Natural killer cell (primary cell): ENCODE results near the gene IL36B. TPM values are rescaled to one million over a fixed set of nuclear protein-coding genes. Genes with fewer than 3 reads are reported as not detected.
"Not testable (repeated sequence)": the region's sequence is repeated elsewhere in the genome, so short reads cannot be mapped to it uniquely, and the experiment has no call there.

ENCODE experiments used
- ATAC-seq, 3 donors: fragments of 150-1000 bp in 2 of 3; fragments of 200-7000 bp in 1 of 3; cut with Tn5 transposase; 1 replicate in 1 of 3; 2 replicates in 2 of 3; pipeline ENCODE4 v1.10.0; 2021; ENCODE audit warnings: mild to moderate bottlenecking in 2 of 3, moderate library complexity in 2 of 3
- DNase-seq, 2 donors: peaks; one replicate each; pipeline versions ENCODE4 v3.0.0 to v3.0.0-alpha.2; 2013 to 2021; ENCODE audit warnings: mixed read lengths in 1 of 2
- H3K27ac ChIP-seq: one replicate; pipeline ENCODE4 v1.5.1; 2013; ENCODE audit warnings: mild to moderate bottlenecking, low read length
- H3K27me3 ChIP-seq: one replicate; pipeline ENCODE4 v1.6.1; 2013; ENCODE audit warnings: low read length; ENCODE audit not compliant: control insufficient read depth, insufficient read depth
- H3K36me3 ChIP-seq: one replicate; pipeline ENCODE4 v1.6.1; 2013; ENCODE audit warnings: low read length; ENCODE audit not compliant: control insufficient read depth, insufficient read depth
- H3K4me1 ChIP-seq: one replicate; pipeline ENCODE4 v1.6.1; 2013; ENCODE audit warnings: low read length; ENCODE audit not compliant: control insufficient read depth, insufficient read depth
- H3K4me3 ChIP-seq: one replicate; pipeline ENCODE4 v1.5.1; 2013; ENCODE audit warnings: low read length
- H3K9me3 ChIP-seq: one replicate; pipeline ENCODE4 v1.6.1; 2013; ENCODE audit warnings: low read length; ENCODE audit not compliant: control insufficient read depth, insufficient read depth
- H3K27ac Mint-ChIP-seq, 2 donors: one replicate each; pipeline ENCODE4 v1.8.0; 2022; ENCODE audit warnings: mild to moderate bottlenecking in 2 of 2, mixed read lengths in 2 of 2, moderate library complexity in 1 of 2
- H3K27me3 Mint-ChIP-seq, 2 donors: one replicate each; pipeline ENCODE4 v1.8.0; 2022; ENCODE audit warnings: low read depth in 2 of 2, mixed read lengths in 2 of 2
- H3K36me3 Mint-ChIP-seq: one replicate; pipeline ENCODE4 v1.8.0; 2022; ENCODE audit warnings: mixed read lengths
- H3K4me1 Mint-ChIP-seq, 2 donors: one replicate each; pipeline ENCODE4 v1.8.0; 2022; ENCODE audit warnings: mixed read lengths in 2 of 2
- H3K4me3 Mint-ChIP-seq: one replicate; pipeline ENCODE4 v1.8.0; 2022; ENCODE audit warnings: mild to moderate bottlenecking, moderate library complexity, mixed read lengths
- H3K9me3 Mint-ChIP-seq, 2 donors: one replicate each; pipeline ENCODE4 v1.8.0; 2022; ENCODE audit warnings: mixed read lengths in 2 of 2
- WGBS: methylation state at CpG from one replicate; pipeline ENCODE4 v1.1.7; 2013; ENCODE audit warnings: missing lambda C conversion rate; ENCODE audit not compliant: insufficient coverage; 5-methylcytosine and 5-hydroxymethylcytosine counted together
- intact Hi-C: fragments of 100-400 bp; cut with micrococcal nuclease; formaldehyde crosslinking; loops from one replicate; pipeline ENCODE4 v1.14.2; 2022
- total RNA-seq, 4 donors: library from RNA; stranded (reverse); fragments of 120-200 nt in 1 of 4; gene quantifications; one replicate each; pipeline versions ENCODE4 v1.2.3 to v1.2.4, GENCODE V29; 2013 to 2022
- TF ChIP-seq, protein P1 (sequence below): fragments of 200-600 bp; IDR thresholded peaks from one replicate; pipeline ENCODE4 v1.8.0; 2022; ENCODE audit warnings: antibody characterized with exemption

The IL36B gene
- not detected for total RNA-seq
- not detected for total RNA-seq (2013)

DNA sequence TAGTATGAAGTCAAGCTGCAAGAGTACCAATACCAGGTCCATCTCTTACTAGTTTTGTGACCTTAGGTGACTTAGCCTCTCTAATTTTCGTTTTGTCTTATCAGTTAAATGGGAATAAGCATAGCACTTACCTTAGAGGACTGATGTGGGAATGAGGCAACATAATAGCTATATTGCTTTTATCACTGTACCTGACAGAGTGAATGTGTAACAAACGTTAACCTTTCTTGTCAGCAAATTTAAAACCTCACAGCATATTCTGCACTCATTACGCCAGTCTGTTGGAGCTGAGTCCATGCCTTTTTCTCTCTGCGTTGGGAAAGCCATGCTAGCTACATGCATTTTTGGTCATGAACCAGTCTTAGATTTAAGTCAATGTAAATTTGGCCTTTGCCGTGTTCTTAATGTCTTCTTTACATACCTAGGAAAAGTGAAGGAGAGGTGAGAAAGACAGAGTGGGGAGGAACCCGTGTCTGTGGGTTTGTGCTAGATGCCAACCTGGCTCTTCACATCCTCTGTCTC, at the start of gene IL36B:
TSS of gene IL36B (minus strand) at position 472 of the 522 bp plus-strand sequence.
- peaks cover 9% of the 10 kb centered on the region in 2 donors for H3K4me1 Mint-ChIP-seq
- no peaks in the 10 kb centered on the region for H3K4me1 ChIP-seq
- H3K27me3 ChIP-seq = peaks cover 3% of the 10 kb centered on the region
- no peak within 1 kb of the TSS for H3K27ac ChIP-seq
- TF ChIP-seq, protein P1, sequence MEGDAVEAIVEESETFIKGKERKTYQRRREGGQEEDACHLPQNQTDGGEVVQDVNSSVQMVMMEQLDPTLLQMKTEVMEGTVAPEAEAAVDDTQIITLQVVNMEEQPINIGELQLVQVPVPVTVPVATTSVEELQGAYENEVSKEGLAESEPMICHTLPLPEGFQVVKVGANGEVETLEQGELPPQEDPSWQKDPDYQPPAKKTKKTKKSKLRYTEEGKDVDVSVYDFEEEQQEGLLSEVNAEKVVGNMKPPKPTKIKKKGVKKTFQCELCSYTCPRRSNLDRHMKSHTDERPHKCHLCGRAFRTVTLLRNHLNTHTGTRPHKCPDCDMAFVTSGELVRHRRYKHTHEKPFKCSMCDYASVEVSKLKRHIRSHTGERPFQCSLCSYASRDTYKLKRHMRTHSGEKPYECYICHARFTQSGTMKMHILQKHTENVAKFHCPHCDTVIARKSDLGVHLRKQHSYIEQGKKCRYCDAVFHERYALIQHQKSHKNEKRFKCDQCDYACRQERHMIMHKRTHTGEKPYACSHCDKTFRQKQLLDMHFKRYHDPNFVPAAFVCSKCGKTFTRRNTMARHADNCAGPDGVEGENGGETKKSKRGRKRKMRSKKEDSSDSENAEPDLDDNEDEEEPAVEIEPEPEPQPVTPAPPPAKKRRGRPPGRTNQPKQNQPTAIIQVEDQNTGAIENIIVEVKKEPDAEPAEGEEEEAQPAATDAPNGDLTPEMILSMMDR = no peak
- peaks cover 19 to 39% of the 10 kb centered on the region in 2 donors for H3K27me3 Mint-ChIP-seq
- intact Hi-C loops = no loop called here
- 94% methylated on average over 4 of the region's 6 CpGs for WGBS
- no peak within 1 kb of the TSS for H3K4me3 ChIP-seq
- DNase-seq (no peak), ATAC-seq (no peak)
- H3K9me3 ChIP-seq = peaks cover 8% of the 10 kb centered on the region
- H3K27ac Mint-ChIP-seq = no peak within 1 kb of the TSS
- no peak within 1 kb of the TSS for H3K4me3 Mint-ChIP-seq
- H3K36me3 Mint-ChIP-seq = peaks cover 7% of the 10 kb centered on the region
- H3K36me3 ChIP-seq = no peaks in the 10 kb centered on the region
- H3K9me3 Mint-ChIP-seq = no peaks in the 10 kb centered on the region

DNA sequence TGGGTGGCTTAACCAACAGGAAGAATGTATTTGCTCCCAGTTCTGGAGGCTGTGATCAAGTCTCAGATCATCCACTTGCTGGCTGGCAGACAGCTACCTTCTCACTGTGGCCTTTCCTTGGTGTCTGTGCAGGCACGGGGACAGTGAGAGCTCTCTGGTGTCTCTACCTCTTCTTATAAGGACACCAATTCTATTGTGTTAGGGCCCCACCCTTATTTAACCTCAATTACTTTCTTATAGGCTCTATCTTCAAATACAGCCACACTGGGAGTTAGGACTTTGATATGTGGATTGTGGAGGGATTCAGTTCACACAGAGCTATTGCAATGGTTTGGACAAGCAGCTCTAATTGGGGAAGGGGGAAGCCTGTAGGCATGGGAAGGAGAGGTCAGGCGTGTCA, 49.5 kb upstream of the IL36B start:
- Histone ChIP-seq H3K4me3 (no peak overlapping the region), H3K27me3 (no peaks in the 10 kb centered on the region), H3K27ac (no peak overlapping the region), H3K4me1 (peaks cover 9% of the 10 kb centered on the region), H3K9me3 (no peaks in the 10 kb centered on the region), H3K36me3 (no peaks in the 10 kb centered on the region)
- H3K4me3 Mint-ChIP-seq = no peak overlapping the region
- WGBS = 97% methylated on average over 2 of the region's 2 CpGs
- peaks cover 12% of the 10 kb centered on the region in 2 donors for H3K4me1 Mint-ChIP-seq
- H3K27me3 Mint-ChIP-seq = peaks cover 4 to 6% of the 10 kb centered on the region in 2 donors
- H3K36me3 Mint-ChIP-seq = no peaks in the 10 kb centered on the region
- no peak overlapping the region for H3K27ac Mint-ChIP-seq
- no peak for ATAC-seq
- H3K9me3 Mint-ChIP-seq = peaks cover 0 to 3% of the 10 kb centered on the region in 2 donors
- no peak for DNase-seq
- intact Hi-C loops = no loop called here
- TF ChIP-seq, protein P1 = no peak

DNA sequence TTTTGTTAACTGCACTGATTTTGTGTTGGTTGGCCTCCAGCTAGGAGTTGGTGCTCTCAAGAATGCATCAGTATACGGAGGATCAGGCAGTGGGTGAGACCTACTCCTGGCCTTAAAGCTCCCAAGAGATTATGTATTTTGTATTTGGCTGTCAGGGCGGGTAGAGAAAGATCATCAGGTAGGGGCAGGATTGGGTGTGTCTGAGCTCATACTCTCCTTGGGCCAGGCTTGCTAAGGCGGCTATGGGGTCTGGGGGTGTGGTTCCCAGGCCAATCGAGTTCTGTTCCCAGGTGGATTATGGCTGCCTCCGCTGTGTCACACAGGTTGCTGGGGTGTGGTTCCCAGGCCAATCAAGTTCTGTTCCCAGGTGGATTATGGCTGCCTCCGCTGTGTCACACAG, 45.9 kb upstream of the IL36B start:
- DNase-seq = no peak
- no peaks in the 10 kb centered on the region for H3K36me3 ChIP-seq
- Mint-ChIP-seq H3K4me1 (peaks cover 12% of the 10 kb centered on the region in 2 donors), H3K4me3 (peak overlapping the region; percentile 79), H3K27ac (peak overlapping the region; percentile 61 to 82), H3K36me3 (peaks cover 7% of the 10 kb centered on the region), H3K9me3 (peaks cover 0 to 3% of the 10 kb centered on the region in 2 donors), H3K27me3 (peaks cover 0 to 13% of the 10 kb centered on the region in 2 donors)
- H3K9me3 ChIP-seq = no peaks in the 10 kb centered on the region
- no peaks in the 10 kb centered on the region for H3K27me3 ChIP-seq
- WGBS = 97% methylated on average over 6 of the region's 6 CpGs
- TF ChIP-seq, protein P1 = no peak
- no peak for ATAC-seq
- H3K4me3 ChIP-seq = no peak overlapping the region
- H3K27ac ChIP-seq = peak overlapping the region; percentile 19
- intact Hi-C loops = no loop called here
- peaks cover 9% of the 10 kb centered on the region for H3K4me1 ChIP-seq

DNA sequence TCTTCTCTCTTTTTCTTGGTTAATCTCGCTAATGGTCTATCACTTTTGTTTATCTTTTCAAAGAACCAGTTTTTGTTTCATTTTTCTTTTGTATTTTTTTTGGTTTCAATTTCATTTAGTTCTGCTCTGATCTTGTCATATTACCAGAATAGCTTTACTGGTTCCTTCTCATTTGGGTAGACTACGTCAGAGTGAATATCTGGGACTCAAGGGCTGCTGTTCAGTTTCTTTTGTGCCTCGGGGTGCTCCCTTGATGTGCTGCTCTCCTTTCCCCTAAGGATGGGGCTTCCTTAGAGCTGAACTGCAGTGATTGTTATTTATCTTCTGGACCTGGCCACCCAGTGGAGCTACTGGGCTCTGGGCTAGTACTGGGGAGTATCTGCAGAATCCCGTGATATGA, 45.4 kb upstream of the IL36B start:
- Histone ChIP-seq H3K4me1 (peaks cover 9% of the 10 kb centered on the region), H3K36me3 (no peaks in the 10 kb centered on the region), H3K9me3 (no peaks in the 10 kb centered on the region), H3K27me3 (no peaks in the 10 kb centered on the region), H3K4me3 (no peak overlapping the region), H3K27ac (peak overlapping the region; percentile 19)
- Mint-ChIP-seq H3K4me3 (peak overlapping the region; percentile 79), H3K9me3 (peaks cover 0 to 3% of the 10 kb centered on the region in 2 donors), H3K36me3 (peaks cover 7% of the 10 kb centered on the region), H3K27ac (peak overlapping the region; percentile 61 to 82), H3K4me1 (peaks cover 12% of the 10 kb centered on the region in 2 donors), H3K27me3 (peaks cover 0 to 13% of the 10 kb centered on the region in 2 donors)
- TF ChIP-seq, protein P1 = no peak
- WGBS = 61% methylated on average over 3 of the region's 4 CpGs
- DNase-seq (peak in 1 of 2 donors; percentile 32), ATAC-seq (peak; percentile 36 to 72 (median 66))
- intact Hi-C loops = no loop called here

DNA sequence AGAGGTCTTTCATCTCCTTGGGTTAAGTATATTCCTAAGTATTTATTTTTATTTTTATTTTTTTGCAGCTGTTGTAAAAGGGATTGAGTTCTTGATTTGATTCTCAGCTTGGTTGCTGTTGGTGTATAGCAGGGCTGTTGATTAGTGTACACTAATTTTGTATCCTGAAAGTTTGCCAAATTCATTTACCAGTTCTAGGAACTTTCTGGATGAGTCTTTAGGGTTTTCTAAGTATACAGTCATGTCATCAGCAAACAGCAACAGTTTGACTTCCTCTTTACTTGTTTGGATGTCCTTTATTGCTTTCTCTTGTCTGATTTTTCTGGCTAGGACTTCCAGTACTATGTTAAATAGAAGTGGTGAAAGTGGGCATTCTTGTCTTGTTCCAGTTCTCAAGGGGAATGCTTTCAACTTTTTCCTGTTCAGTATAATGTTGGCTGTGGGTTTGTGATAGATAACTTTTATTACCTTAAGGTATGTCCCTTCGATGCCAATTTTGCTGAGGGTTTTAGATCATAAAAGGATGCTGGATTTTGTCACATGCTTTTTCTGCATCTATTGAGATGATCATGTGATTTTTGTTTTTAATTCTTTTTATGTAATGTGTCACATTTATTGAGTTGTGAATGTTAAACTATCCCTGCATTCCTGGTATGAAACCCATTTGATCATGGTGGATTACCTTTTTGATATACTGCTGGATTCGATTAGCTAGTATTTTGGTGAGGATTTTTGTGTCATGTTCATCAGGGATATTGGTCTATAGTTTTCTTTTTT, 44.4 kb upstream of the IL36B start:
- H3K27ac ChIP-seq, H3K36me3 Mint-ChIP-seq, H3K9me3 ChIP-seq, H3K9me3 Mint-ChIP-seq, H3K27me3 ChIP-seq, DNase-seq, H3K4me1 ChIP-seq, H3K36me3 ChIP-seq, ATAC-seq, intact Hi-C loops, H3K4me3 ChIP-seq, H3K4me3 Mint-ChIP-seq: not testable (repeated sequence)
- peak overlapping the region in 1 of 2 donors; percentile 82 for H3K27ac Mint-ChIP-seq
- H3K4me1 Mint-ChIP-seq = peaks cover 12% of the 10 kb centered on the region in 2 donors
- H3K27me3 Mint-ChIP-seq = peaks cover 0 to 13% of the 10 kb centered on the region in 2 donors
- 95% methylated on average over 2 of the region's 2 CpGs for WGBS
